Neutrophil (primary cell): ENCODE results near the gene CDK5RAP2.

Experiments
- H3K27ac ChIP-seq: fragments of 200-600 bp; sonication (generic); 2 replicates; pipeline ENCODE4 v1.5.1; 2016; ENCODE audit warnings: mild to moderate bottlenecking, moderate library complexity
- H3K27me3 ChIP-seq: fragments of 200-600 bp; sonication (generic); 2 replicates; pipeline ENCODE4 v1.6.0; 2016; ENCODE audit warnings: mild to moderate bottlenecking
- H3K36me3 ChIP-seq: fragments of 200-600 bp; sonication (generic); 2 replicates; pipeline ENCODE4 v1.5.1; 2017
- H3K4me1 ChIP-seq, 2 experiments: fragments of 200-600 bp in 1 of 2; sonication (generic) in 1 of 2; 1 replicate in 1 of 2; 2 replicates in 1 of 2; pipeline versions ENCODE4 v1.5.1 to v1.6.1; 2013 to 2016; ENCODE audit warnings: low read depth in 1 of 2, low read length in 1 of 2, mild to moderate bottlenecking in 1 of 2, moderate library complexity in 1 of 2; ENCODE audit not compliant: control insufficient read depth in 1 of 2, insufficient read depth in 1 of 2
- H3K4me3 ChIP-seq, 2 experiments: fragments of 200-600 bp in 1 of 2; sonication (generic) in 1 of 2; 1 replicate in 1 of 2; 2 replicates in 1 of 2; pipeline ENCODE4 v1.5.1; 2013 to 2016; ENCODE audit warnings: low read depth in 1 of 2, low read length in 1 of 2, mild to moderate bottlenecking in 1 of 2, moderate library complexity in 1 of 2
- H3K9me3 ChIP-seq: fragments of 200-600 bp; sonication (generic); 2 replicates; pipeline ENCODE4 v1.5.1; 2016
- TF ChIP-seq, protein P1 (sequence below): fragments of 200-600 bp; sonication (generic); IDR thresholded peaks from 2 replicates; pipeline ENCODE4 v1.5.1; 2016; ENCODE audit warnings: antibody characterized with exemption

CDK5RAP2 gene

DNA sequence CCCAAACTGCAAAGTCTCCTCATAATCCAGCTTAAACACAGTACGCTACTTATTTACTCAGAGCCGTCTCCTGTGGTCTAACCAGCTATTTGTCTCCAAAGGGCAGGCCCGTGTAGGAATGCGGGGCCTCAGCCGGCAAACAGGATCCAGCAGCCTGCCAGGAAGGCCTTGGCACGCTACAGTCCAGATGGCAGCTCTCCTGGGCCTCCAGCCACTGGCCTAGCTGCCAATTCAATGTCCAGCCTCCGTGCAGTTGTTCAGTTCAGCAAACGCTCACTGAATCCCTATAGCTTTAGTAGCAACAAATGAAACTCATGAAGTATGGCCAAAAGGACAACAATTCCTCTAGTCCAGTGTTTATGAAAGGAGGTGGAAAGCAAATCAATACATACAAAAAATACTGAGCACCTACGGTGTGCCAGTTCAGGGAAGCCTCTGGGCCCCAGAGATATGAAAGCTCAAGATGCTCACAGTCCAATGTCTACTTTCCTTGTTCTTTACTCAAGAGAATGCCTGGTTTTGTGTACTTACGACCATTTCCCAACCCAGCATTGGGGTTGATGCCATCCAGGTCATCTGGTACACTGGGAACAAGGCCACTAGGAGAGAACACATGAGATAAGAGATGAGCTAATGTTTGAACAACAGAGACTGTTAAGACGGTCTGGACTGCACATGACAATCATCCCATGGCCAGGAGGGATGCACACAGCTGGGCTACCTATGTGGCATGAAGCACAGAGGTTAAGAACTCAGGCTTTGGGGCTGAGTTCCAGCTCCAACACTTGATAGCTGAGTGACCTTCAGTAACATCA, 8.3 kb downstream of the CDK5RAP2 start:
- TF ChIP-seq, protein P1, sequence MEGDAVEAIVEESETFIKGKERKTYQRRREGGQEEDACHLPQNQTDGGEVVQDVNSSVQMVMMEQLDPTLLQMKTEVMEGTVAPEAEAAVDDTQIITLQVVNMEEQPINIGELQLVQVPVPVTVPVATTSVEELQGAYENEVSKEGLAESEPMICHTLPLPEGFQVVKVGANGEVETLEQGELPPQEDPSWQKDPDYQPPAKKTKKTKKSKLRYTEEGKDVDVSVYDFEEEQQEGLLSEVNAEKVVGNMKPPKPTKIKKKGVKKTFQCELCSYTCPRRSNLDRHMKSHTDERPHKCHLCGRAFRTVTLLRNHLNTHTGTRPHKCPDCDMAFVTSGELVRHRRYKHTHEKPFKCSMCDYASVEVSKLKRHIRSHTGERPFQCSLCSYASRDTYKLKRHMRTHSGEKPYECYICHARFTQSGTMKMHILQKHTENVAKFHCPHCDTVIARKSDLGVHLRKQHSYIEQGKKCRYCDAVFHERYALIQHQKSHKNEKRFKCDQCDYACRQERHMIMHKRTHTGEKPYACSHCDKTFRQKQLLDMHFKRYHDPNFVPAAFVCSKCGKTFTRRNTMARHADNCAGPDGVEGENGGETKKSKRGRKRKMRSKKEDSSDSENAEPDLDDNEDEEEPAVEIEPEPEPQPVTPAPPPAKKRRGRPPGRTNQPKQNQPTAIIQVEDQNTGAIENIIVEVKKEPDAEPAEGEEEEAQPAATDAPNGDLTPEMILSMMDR, result no peak
- H3K4me3 ChIP-seq, result no peak overlapping the region
- peaks cover 51% of the 10 kb centered on the region for H3K36me3 ChIP-seq
- no peak overlapping the region for H3K27ac ChIP-seq
- H3K9me3 ChIP-seq, result no peaks in the 10 kb centered on the region
- no peaks in the 10 kb centered on the region for H3K27me3 ChIP-seq
- H3K4me1 ChIP-seq, result no peaks in the 10 kb centered on the region

DNA sequence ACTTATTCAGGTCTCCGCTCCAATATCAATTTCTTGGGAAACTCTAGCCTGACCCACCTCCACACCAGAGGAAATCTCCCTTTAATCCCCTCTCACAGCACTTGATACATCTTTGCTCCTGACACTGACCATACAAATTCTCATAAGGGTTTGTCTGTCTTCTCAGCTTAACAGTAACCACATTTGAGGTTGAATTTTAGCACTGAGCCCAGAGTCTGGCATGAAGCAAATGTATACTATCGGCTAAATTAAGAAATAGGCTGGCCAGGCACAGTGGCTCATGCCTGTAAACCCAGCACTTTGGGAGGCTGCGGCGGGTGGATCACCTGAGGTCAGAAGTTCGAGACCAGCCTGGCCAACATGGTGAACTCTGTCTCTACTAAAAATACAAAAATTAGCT, 9.7 kb downstream of the CDK5RAP2 start:
- peaks cover 61% of the 10 kb centered on the region for H3K36me3 ChIP-seq
- no peaks in the 10 kb centered on the region for H3K4me1 ChIP-seq
- no peak overlapping the region for H3K4me3 ChIP-seq
- no peak overlapping the region for H3K27ac ChIP-seq
- TF ChIP-seq, protein P1, result no peak
- no peaks in the 10 kb centered on the region for H3K27me3 ChIP-seq
- no peaks in the 10 kb centered on the region for H3K9me3 ChIP-seq

DNA sequence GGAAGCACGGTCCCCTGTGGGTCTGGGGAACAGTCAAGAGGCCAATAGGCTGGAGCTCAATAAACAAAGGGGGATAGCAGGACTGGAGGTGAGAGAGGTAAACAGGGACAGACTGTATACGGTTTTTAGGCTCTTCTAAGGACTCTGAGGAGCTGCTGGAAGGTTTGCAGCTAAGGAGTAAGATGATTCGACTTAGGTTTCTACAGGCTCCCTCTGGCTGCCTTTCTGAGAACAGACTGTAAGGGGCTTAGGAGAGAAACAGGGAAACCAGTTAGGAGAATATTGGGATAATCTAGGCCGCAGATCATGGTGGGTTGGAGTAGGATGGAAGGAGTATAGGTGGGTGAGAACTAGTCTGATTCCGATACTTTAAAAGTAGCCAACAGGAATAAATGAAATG, 10.4 kb downstream of the CDK5RAP2 start:
- TF ChIP-seq, protein P1, result no peak
- Histone ChIP-seq H3K4me3 (no peak overlapping the region), H3K27me3 (no peaks in the 10 kb centered on the region), H3K27ac (no peak overlapping the region), H3K9me3 (no peaks in the 10 kb centered on the region), H3K36me3 (peaks cover 68% of the 10 kb centered on the region), H3K4me1 (no peaks in the 10 kb centered on the region)

GRCh38 chr9:120568816-120569215, 11.2 kb downstream of the CDK5RAP2 start:
- no peaks in the 10 kb centered on the region for H3K4me1 ChIP-seq
- no peak overlapping the region for H3K27ac ChIP-seq
- TF ChIP-seq, protein P1, result no peak
- peaks cover 73% of the 10 kb centered on the region for H3K36me3 ChIP-seq
- no peaks in the 10 kb centered on the region for H3K9me3 ChIP-seq
- no peak overlapping the region for H3K4me3 ChIP-seq
- H3K27me3 ChIP-seq, result no peaks in the 10 kb centered on the region

- peaks cover 83% of the 10 kb centered on the region for H3K36me3 ChIP-seq
These were observed 12.1 kb downstream of the CDK5RAP2 start for GRCh38 chr9:120567874-120568273.

More at GRCh38 chr9:120567874-120568273, 12.1 kb downstream of the CDK5RAP2 start:
- Histone ChIP-seq H3K9me3 (no peaks in the 10 kb centered on the region), H3K27me3 (no peaks in the 10 kb centered on the region), H3K27ac (no peak overlapping the region), H3K4me3 (no peak overlapping the region), H3K4me1 (no peaks in the 10 kb centered on the region)
- TF ChIP-seq, protein P1, result no peak
